ENCODE measurements around the gene NPR3. TPM values are rescaled to one million over a fixed set of nuclear protein-coding genes. Genes with fewer than 3 reads are reported as not detected.
A peak's percentile ranks its signal among the peaks of the same experiment; 100 is the strongest.

The NPR3 gene
- total RNA-seq, 1 donor from 2014 or later: 1.1 TPM

DNA sequence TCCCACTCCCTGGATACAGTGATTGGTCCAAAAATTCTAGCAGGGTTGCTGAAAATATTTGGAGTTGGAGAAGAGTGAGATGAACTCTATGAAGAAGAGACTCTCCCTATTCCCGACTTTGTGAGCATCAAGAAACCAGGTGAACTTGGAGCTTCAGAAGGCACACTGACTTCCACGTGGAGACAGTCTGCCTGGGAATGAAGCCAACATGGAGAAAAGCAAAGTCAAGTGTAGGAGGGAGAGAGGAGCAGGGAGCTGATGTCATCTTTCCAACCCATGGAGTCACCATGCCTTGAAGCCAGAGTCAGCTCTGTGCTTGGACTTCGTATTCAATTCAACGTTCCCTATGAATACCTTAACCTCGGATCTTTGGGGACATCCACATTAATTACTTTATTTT lies 125.1 kb downstream of the NPR3 start:
- Histone ChIP-seq H2AFZ (ENCODE audit: low read depth, low read length) (no peak overlapping the region), H3K79me2 (ENCODE audit: insufficient read depth, low read length) (no peaks in the 10 kb centered on the region), H3K27ac (ENCODE audit: low read depth, low read length) (no peak overlapping the region), H4K20me1 (ENCODE audit: insufficient read depth, low read length) (no peaks in the 10 kb centered on the region), H3K4me3 (ENCODE audit: insufficient read depth, low read depth, low read length) (no peak overlapping the region), H3K27me3 (ENCODE audit: insufficient read depth, low read length) (no peaks in the 10 kb centered on the region), H3K9me3 (ENCODE audit: insufficient read depth, low read depth, low read length) (no peaks in the 10 kb centered on the region), H3K36me3 (ENCODE audit: insufficient read depth, low read length) (no peaks in the 10 kb centered on the region), H3K4me1 (ENCODE audit: insufficient read depth, low read length) (no peaks in the 10 kb centered on the region), H3K4me2 (ENCODE audit: low read length) (no peak overlapping the region), H3K9ac (ENCODE audit: low read length) (no peak overlapping the region)
- Mint-ChIP-seq H3K27me3 (ENCODE audit: low read depth, unreplicated experiment) (peaks cover 8% of the 10 kb centered on the region), H3K36me3 (ENCODE audit: low read depth, unreplicated experiment) (no peaks in the 10 kb centered on the region), H3K4me1 (ENCODE audit: low read depth, unreplicated experiment) (peaks cover 5% of the 10 kb centered on the region), H3K4me3 (ENCODE audit: unreplicated experiment) (no peak overlapping the region), H3K27ac (ENCODE audit: unreplicated experiment) (no peak overlapping the region), H3K9me3 (ENCODE audit: unreplicated experiment) (no peaks in the 10 kb centered on the region)
- DNase-seq (ENCODE audit: low read depth) (no peak), FAIRE-seq (no peak)
- TF ChIP-seq EZH2 (IDR thresholded peaks at IDR 0.05; ENCODE audit: insufficient read depth, low read length): no peak
- TF ChIP-seq, protein P1, sequence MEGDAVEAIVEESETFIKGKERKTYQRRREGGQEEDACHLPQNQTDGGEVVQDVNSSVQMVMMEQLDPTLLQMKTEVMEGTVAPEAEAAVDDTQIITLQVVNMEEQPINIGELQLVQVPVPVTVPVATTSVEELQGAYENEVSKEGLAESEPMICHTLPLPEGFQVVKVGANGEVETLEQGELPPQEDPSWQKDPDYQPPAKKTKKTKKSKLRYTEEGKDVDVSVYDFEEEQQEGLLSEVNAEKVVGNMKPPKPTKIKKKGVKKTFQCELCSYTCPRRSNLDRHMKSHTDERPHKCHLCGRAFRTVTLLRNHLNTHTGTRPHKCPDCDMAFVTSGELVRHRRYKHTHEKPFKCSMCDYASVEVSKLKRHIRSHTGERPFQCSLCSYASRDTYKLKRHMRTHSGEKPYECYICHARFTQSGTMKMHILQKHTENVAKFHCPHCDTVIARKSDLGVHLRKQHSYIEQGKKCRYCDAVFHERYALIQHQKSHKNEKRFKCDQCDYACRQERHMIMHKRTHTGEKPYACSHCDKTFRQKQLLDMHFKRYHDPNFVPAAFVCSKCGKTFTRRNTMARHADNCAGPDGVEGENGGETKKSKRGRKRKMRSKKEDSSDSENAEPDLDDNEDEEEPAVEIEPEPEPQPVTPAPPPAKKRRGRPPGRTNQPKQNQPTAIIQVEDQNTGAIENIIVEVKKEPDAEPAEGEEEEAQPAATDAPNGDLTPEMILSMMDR (IDR thresholded peaks at IDR 0.05; ENCODE audit: insufficient read depth, low read depth, low read length): no peak

DNA sequence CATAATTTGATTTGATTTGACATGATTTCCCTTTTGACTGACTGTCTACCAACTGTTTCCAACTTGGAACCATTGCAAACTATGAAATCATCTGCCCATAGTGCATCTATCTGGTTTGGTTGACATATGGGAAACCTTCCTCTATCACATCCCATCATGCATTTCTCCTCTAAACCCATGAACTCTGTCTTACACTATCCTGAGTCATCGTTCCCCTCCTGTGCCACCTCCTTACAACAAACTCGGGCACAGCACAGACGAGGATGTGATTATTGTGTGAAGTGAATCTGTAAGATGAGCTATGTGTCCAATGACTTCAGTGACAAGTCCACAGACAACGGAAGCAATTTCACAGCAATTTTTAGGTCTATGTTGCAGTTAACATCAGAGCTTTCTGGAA lies 126.1 kb downstream of the NPR3 start:
- Mint-ChIP-seq H3K27ac (ENCODE audit: unreplicated experiment) (no peak overlapping the region), H3K9me3 (ENCODE audit: unreplicated experiment) (no peaks in the 10 kb centered on the region), H3K36me3 (ENCODE audit: low read depth, unreplicated experiment) (no peaks in the 10 kb centered on the region), H3K27me3 (ENCODE audit: low read depth, unreplicated experiment) (peaks cover 6% of the 10 kb centered on the region), H3K4me1 (ENCODE audit: low read depth, unreplicated experiment) (peaks cover 5% of the 10 kb centered on the region), H3K4me3 (ENCODE audit: unreplicated experiment) (no peak overlapping the region)
- no peaks in the 10 kb centered on the region for H3K79me2 ChIP-seq (ENCODE audit: insufficient read depth, low read length)
- no peaks in the 10 kb centered on the region for H3K4me1 ChIP-seq (ENCODE audit: insufficient read depth, low read length)
- no peak for TF ChIP-seq EZH2 (IDR thresholded peaks at IDR 0.05; ENCODE audit: insufficient read depth, low read length)
- TF ChIP-seq, protein P1 (IDR thresholded peaks at IDR 0.05; ENCODE audit: insufficient read depth, low read depth, low read length): no peak
- H3K4me3 ChIP-seq (ENCODE audit: insufficient read depth, low read depth, low read length): no peak overlapping the region
- no peaks in the 10 kb centered on the region for H4K20me1 ChIP-seq (ENCODE audit: insufficient read depth, low read length)
- H3K4me2 ChIP-seq (ENCODE audit: low read length): no peak overlapping the region
- no peak for DNase-seq (ENCODE audit: low read depth)
- no peak overlapping the region for H3K9ac ChIP-seq (ENCODE audit: low read length)
- H3K27ac ChIP-seq (ENCODE audit: low read depth, low read length): no peak overlapping the region
- no peak for FAIRE-seq
- H3K9me3 ChIP-seq (ENCODE audit: insufficient read depth, low read depth, low read length): no peaks in the 10 kb centered on the region
- no peaks in the 10 kb centered on the region for H3K27me3 ChIP-seq (ENCODE audit: insufficient read depth, low read length)
- H2AFZ ChIP-seq (ENCODE audit: low read depth, low read length): peak overlapping the region; percentile 35
- H3K36me3 ChIP-seq (ENCODE audit: insufficient read depth, low read length): no peaks in the 10 kb centered on the region

DNA sequence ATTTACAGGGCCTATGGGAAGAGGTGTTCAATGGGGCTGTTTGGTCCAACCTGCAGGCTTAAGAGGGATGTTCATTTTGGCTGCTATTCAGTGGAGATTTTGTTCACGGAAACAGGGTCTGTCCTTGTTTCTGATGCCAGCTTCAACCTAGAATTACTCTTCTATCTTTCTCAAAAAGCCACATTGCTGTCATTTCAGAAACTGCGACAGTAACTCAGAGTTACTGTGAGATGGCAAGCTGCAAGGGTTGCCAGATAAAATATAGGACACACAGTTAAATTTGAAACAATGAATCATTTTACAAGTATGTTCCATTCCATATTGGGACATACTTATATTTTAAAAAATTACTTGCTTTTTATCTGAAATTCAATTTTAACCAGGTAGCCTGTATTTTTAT lies 128.0 kb downstream of the NPR3 start:
- TF ChIP-seq, protein P1 (IDR thresholded peaks at IDR 0.05; ENCODE audit: insufficient read depth, low read depth, low read length): no peak
- TF ChIP-seq EZH2 (IDR thresholded peaks at IDR 0.05; ENCODE audit: insufficient read depth, low read length): no peak
- Histone ChIP-seq H3K9me3 (ENCODE audit: insufficient read depth, low read depth, low read length) (no peaks in the 10 kb centered on the region), H3K9ac (ENCODE audit: low read length) (no peak overlapping the region), H3K27ac (ENCODE audit: low read depth, low read length) (no peak overlapping the region), H3K4me1 (ENCODE audit: insufficient read depth, low read length) (no peaks in the 10 kb centered on the region), H3K4me2 (ENCODE audit: low read length) (no peak overlapping the region), H4K20me1 (ENCODE audit: insufficient read depth, low read length) (no peaks in the 10 kb centered on the region), H3K36me3 (ENCODE audit: insufficient read depth, low read length) (no peaks in the 10 kb centered on the region), H3K79me2 (ENCODE audit: insufficient read depth, low read length) (no peaks in the 10 kb centered on the region), H2AFZ (ENCODE audit: low read depth, low read length) (no peak overlapping the region), H3K27me3 (ENCODE audit: insufficient read depth, low read length) (no peaks in the 10 kb centered on the region), H3K4me3 (ENCODE audit: insufficient read depth, low read depth, low read length) (no peak overlapping the region)
- Mint-ChIP-seq H3K27ac (ENCODE audit: unreplicated experiment) (no peak overlapping the region), H3K36me3 (ENCODE audit: low read depth, unreplicated experiment) (no peaks in the 10 kb centered on the region), H3K4me1 (ENCODE audit: low read depth, unreplicated experiment) (peaks cover 3% of the 10 kb centered on the region), H3K27me3 (ENCODE audit: low read depth, unreplicated experiment) (peaks cover 3% of the 10 kb centered on the region), H3K9me3 (ENCODE audit: unreplicated experiment) (no peaks in the 10 kb centered on the region), H3K4me3 (ENCODE audit: unreplicated experiment) (no peak overlapping the region)
- FAIRE-seq (no peak), DNase-seq (ENCODE audit: low read depth) (no peak)

All from astrocyte (in vitro differentiated cells and primary cell).